HepG2 (cell line): ENCODE results near the gene PCNA.

Experiments used
- DNMT1 ChIP-seq: sonication (generic); formaldehyde crosslinking; IDR thresholded peaks from 2 replicates; pipeline ENCODE4 v1.5.1; 2020; ENCODE audit warnings: mild to moderate bottlenecking, missing genetic modification reagents
- PAF1 ChIP-seq: IDR thresholded peaks from 2 replicates; pipeline ENCODE4 v1.6.1; 2016; ENCODE audit warnings: missing genetic modification reagents, missing compliant biosample characterization
- ZBTB7A ChIP-seq: sonication (generic); formaldehyde crosslinking; IDR thresholded peaks from 2 replicates; pipeline ENCODE4 v1.8.0; 2022; ENCODE audit warnings: mild to moderate bottlenecking, missing genetic modification reagents
- ZNF354B ChIP-seq: sonication (generic); formaldehyde crosslinking; IDR thresholded peaks from 2 replicates; pipeline ENCODE4 v1.8.0; 2022; ENCODE audit warnings: mild to moderate bottlenecking, missing genetic modification reagents

- no peak for TF ChIP-seq ZBTB7A (CRISPR knock-in tag)
- TF ChIP-seq PAF1 (CRISPR knock-in tag): no peak
- TF ChIP-seq ZNF354B: no peak
- TF ChIP-seq DNMT1: no peak
Observed at GRCh38 chr20:5090191-5090590, 29.6 kb downstream of the PCNA start.
